Central memory CD8-positive, alpha-beta T cell (primary cell): ENCODE data around the gene ADGRB3.
"Not testable (repeated sequence)": the region's sequence is repeated elsewhere in the genome, so short reads cannot be mapped to it uniquely, and the experiment has no call there.

ENCODE experiments used
- ATAC-seq: fragments of 150-1000 bp; cut with Tn5 transposase; replicated peaks from 2 replicates; pipeline ENCODE4 v1.10.0; 2022; ENCODE audit warnings: mild to moderate bottlenecking, moderate FRiP score, moderate number of reproducible peaks; ENCODE audit not compliant: poor library complexity, severe bottlenecking; ENCODE audit errors: extremely low read depth
- DNase-seq, 2 donors: peaks; one replicate each; pipeline ENCODE4 v3.0.0; 2021; ENCODE audit warnings: low spot score in 2 of 2
- H3K27ac Mint-ChIP-seq: one replicate; pipeline ENCODE4 v1.8.0; 2022; ENCODE audit warnings: low read depth, mild to moderate bottlenecking, moderate library complexity, mixed read lengths
- H3K27me3 Mint-ChIP-seq: one replicate; pipeline ENCODE4 v1.8.0; 2022; ENCODE audit warnings: mixed read lengths
- H3K36me3 Mint-ChIP-seq: one replicate; pipeline ENCODE4 v1.8.0; 2022; ENCODE audit warnings: mild to moderate bottlenecking, moderate library complexity, mixed read lengths; ENCODE audit not compliant: insufficient read depth
- H3K4me1 Mint-ChIP-seq: one replicate; pipeline ENCODE4 v1.8.0; 2022; ENCODE audit warnings: mixed read lengths
- H3K4me3 Mint-ChIP-seq: one replicate; pipeline ENCODE4 v1.8.0; 2022; ENCODE audit warnings: mild to moderate bottlenecking, moderate library complexity, mixed read lengths
- H3K9me3 Mint-ChIP-seq: one replicate; pipeline ENCODE4 v1.8.0; 2022; ENCODE audit warnings: mixed read lengths

ADGRB3 gene

GRCh38 chr6:68758559-68758958, 123.5 kb downstream of the ADGRB3 start:
- Mint-ChIP-seq H3K36me3 (no peaks in the 10 kb centered on the region), H3K4me3 (no peak overlapping the region), H3K4me1 (no peaks in the 10 kb centered on the region), H3K9me3 (peaks cover 19% of the 10 kb centered on the region), H3K27me3 (no peaks in the 10 kb centered on the region), H3K27ac (no peak overlapping the region)
- no peak for DNase-seq
- ATAC-seq = no peak

GRCh38 chr6:68760485-68760884, 125.4 kb downstream of the ADGRB3 start:
- peaks cover 9% of the 10 kb centered on the region for H3K9me3 Mint-ChIP-seq
- H3K27ac Mint-ChIP-seq = no peak overlapping the region
- no peaks in the 10 kb centered on the region for H3K4me1 Mint-ChIP-seq
- DNase-seq (no peak), ATAC-seq (no peak)
- no peak overlapping the region for H3K4me3 Mint-ChIP-seq
- no peaks in the 10 kb centered on the region for H3K36me3 Mint-ChIP-seq
- H3K27me3 Mint-ChIP-seq = no peaks in the 10 kb centered on the region

DNA sequence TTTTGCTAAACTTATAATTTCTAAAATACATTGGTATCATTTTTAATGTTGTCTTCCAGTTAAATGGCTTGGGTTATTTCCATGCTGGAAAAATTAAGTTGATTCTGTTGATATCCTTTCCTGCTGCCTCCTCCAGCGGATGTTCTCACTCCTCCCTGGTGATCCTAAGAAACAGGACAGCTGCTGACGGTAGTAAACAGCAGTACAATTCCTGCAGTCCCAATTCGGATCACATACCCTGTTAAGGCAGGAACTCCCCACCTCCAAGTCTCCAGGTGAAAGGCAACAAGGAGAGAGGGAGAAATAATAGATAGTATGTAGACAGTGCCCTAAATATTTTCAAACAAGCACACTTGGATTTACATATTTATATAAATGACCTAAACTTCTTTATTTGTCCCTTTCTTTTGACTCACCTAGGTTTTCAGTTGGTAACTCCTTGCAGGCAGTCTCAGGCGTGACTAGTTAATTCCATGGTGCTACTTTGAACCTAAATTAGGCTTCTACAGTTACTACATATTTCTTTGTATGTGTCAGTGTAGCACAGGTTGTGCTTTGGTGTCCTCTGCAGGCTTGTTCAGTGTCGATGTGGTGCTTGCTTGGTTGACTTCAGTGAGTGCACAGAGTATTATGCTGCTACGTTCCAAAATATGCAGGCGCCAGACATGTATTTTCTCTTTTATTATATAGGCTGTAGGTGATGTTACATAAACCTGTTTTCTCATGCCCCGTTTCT, 126.0 kb downstream of the ADGRB3 start:
- ATAC-seq (no peak), DNase-seq (no peak)
- Mint-ChIP-seq H3K27ac (no peak overlapping the region), H3K27me3 (no peaks in the 10 kb centered on the region), H3K4me1 (no peaks in the 10 kb centered on the region), H3K9me3 (peaks cover 8% of the 10 kb centered on the region), H3K4me3 (no peak overlapping the region), H3K36me3 (no peaks in the 10 kb centered on the region)

DNA sequence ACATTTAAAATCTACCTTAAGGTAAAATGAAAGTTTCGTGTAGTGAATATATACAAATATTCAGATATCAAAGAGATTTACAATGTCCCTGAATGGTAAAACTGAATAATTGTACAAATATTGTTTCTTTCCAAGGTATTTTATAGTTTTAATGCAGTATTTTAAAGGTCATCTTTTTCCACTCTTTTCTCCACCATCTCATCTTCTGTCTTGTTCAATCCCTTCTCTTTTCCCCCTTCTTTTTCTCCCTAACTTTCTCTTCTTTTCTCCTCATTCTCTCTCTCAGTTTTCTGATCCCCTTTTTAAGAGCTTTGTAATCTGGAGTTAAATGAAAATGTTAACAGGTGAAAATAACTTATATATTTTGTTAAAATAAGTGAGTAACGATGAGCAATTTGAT, 126.9 kb downstream of the ADGRB3 start:
- Mint-ChIP-seq H3K36me3 (no peaks in the 10 kb centered on the region), H3K9me3 (peaks cover 8% of the 10 kb centered on the region), H3K4me3 (no peak overlapping the region), H3K27ac (no peak overlapping the region), H3K4me1 (no peaks in the 10 kb centered on the region), H3K27me3 (no peaks in the 10 kb centered on the region)
- DNase-seq = no peak
- ATAC-seq = no peak

- Mint-ChIP-seq H3K4me1 (no peaks in the 10 kb centered on the region), H3K27me3 (no peaks in the 10 kb centered on the region), H3K4me3 (no peak overlapping the region), H3K27ac (no peak overlapping the region), H3K36me3 (no peaks in the 10 kb centered on the region), H3K9me3 (peaks cover 19% of the 10 kb centered on the region)
- no peak for DNase-seq
- ATAC-seq = no peak
Observed at GRCh38 chr6:68771426-68771825, 136.3 kb downstream of the ADGRB3 start.

- Mint-ChIP-seq H3K4me3 (no peak overlapping the region), H3K27ac (no peak overlapping the region), H3K4me1 (no peaks in the 10 kb centered on the region), H3K27me3 (no peaks in the 10 kb centered on the region), H3K9me3 (peaks cover 25% of the 10 kb centered on the region), H3K36me3 (no peaks in the 10 kb centered on the region)
- no peak for ATAC-seq
- DNase-seq = no peak
Observed at GRCh38 chr6:68774843-68775242, 139.8 kb downstream of the ADGRB3 start.

DNA sequence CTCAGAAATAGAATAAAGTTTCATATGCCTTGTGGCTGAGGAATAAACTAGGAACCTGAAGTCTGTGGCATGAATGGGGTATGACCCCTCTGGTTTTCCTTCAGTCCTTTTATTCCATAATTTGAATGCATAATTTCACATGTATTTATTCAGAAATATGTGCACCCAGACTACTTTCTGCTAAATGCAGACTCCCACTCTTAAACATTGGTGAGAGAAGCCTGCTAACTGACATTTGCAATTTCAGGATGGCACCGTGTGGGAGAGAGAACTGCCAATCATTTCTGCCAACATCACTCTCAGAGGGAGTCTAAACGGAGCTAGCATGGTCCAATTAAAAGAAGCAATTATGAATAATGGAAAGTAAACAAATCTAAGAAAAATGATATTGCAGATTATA, 141.3 kb downstream of the ADGRB3 start:
- Mint-ChIP-seq H3K9me3 (peaks cover 28% of the 10 kb centered on the region), H3K36me3 (no peaks in the 10 kb centered on the region), H3K27me3 (no peaks in the 10 kb centered on the region), H3K27ac (no peak overlapping the region), H3K4me3 (no peak overlapping the region), H3K4me1 (no peaks in the 10 kb centered on the region)
- ATAC-seq (no peak), DNase-seq (no peak)

- DNase-seq = no peak
- no peak overlapping the region for H3K4me3 Mint-ChIP-seq
Observed at GRCh38 chr6:68777956-68778355, 142.9 kb downstream of the ADGRB3 start.

GRCh38 chr6:68778356-68779020, 143.4 kb downstream of the ADGRB3 start:
- H3K36me3 Mint-ChIP-seq = no peaks in the 10 kb centered on the region
- H3K27me3 Mint-ChIP-seq = no peaks in the 10 kb centered on the region
- ATAC-seq (no peak), DNase-seq (no peak)
- H3K4me3 Mint-ChIP-seq = no peak overlapping the region
- H3K4me1 Mint-ChIP-seq = no peaks in the 10 kb centered on the region
- peaks cover 19% of the 10 kb centered on the region for H3K9me3 Mint-ChIP-seq
- no peak overlapping the region for H3K27ac Mint-ChIP-seq

More at GRCh38 chr6:68777956-68778355, 142.9 kb downstream of the ADGRB3 start:
- no peak for ATAC-seq
- Mint-ChIP-seq H3K36me3 (no peaks in the 10 kb centered on the region), H3K27me3 (no peaks in the 10 kb centered on the region), H3K27ac (no peak overlapping the region), H3K9me3 (peaks cover 18% of the 10 kb centered on the region), H3K4me1 (no peaks in the 10 kb centered on the region)

DNA sequence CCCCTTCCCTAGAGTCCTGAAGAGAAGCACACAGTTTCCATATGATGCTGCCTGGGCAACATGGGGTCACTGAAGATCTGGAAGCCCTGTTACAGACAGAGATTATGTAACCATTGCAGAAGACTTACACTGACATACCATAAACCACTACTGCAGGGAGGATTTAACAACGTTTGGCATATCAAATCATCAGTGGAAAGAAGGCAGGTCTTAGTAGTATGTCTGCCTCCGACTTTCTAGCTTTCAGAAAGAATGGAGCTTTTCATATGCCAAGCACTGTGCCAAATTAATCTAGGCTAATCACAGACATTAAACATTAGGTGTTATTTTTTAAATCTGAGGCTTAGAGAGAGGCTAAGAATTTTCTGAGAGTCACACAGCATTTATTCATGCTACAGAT, 144.3 kb downstream of the ADGRB3 start:
- H3K9me3 Mint-ChIP-seq = peaks cover 16% of the 10 kb centered on the region
- DNase-seq (no peak), ATAC-seq (no peak)
- H3K36me3 Mint-ChIP-seq = no peaks in the 10 kb centered on the region
- no peaks in the 10 kb centered on the region for H3K27me3 Mint-ChIP-seq
- no peak overlapping the region for H3K27ac Mint-ChIP-seq
- no peaks in the 10 kb centered on the region for H3K4me1 Mint-ChIP-seq
- H3K4me3 Mint-ChIP-seq = no peak overlapping the region

DNA sequence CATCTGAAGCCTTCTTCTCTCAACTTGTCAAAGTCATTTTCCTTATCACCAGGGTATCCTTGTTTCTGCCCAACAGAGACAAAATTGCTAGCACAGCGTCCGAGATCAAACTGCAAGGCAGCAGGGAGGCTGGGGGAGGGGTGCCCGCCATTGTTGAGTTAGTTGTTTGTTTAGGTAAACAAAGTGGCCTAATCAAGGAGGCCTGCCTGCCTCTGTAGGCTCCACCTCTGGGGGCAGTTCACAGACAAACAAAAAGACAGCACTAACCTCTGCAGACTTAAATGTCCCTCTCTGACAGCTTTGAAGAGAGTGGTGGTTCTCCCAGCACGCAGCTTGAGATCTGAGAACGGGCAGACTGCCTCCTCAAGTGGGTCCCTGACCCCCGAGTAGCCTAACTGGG, 155.0 kb downstream of the ADGRB3 start:
- not testable (repeated sequence) for H3K36me3 Mint-ChIP-seq, DNase-seq, H3K4me3 Mint-ChIP-seq, H3K4me1 Mint-ChIP-seq, H3K9me3 Mint-ChIP-seq, H3K27me3 Mint-ChIP-seq, ATAC-seq, H3K27ac Mint-ChIP-seq

GRCh38 chr6:68814976-68815375, 179.9 kb downstream of the ADGRB3 start:
- not testable (repeated sequence) for H3K4me1 Mint-ChIP-seq, H3K4me3 Mint-ChIP-seq, H3K27me3 Mint-ChIP-seq, DNase-seq, ATAC-seq, H3K36me3 Mint-ChIP-seq, H3K27ac Mint-ChIP-seq
- peaks cover 18% of the 10 kb centered on the region for H3K9me3 Mint-ChIP-seq

DNA sequence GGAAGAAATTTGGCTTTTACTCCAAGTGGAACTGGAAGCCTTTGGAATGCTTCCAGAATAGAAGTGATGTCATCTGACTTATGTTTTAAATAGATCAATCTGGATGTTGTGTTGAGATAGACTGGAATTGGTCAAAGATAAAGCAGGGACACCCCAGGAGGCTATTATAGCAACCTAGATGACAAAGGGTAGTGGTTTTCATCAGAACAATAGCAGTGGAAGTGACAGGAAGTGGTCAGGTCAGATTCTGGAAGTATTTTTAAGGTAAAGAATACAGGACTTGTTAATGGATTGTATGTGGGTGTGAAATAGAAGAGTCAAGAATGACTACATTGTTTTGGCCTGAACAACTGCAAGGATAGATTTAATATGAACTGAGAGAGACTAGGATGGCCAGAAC, 191.4 kb downstream of the ADGRB3 start:
- no peak overlapping the region for H3K27ac Mint-ChIP-seq
- H3K27me3 Mint-ChIP-seq = no peaks in the 10 kb centered on the region
- no peak for DNase-seq
- H3K9me3 Mint-ChIP-seq = peaks cover 29% of the 10 kb centered on the region
- H3K4me3 Mint-ChIP-seq = no peak overlapping the region
- no peak for ATAC-seq
- H3K36me3 Mint-ChIP-seq = no peaks in the 10 kb centered on the region
- H3K4me1 Mint-ChIP-seq = no peaks in the 10 kb centered on the region
